Stimulated activated CD8-positive, alpha-beta memory T cell treated with anti-CD3 and anti-CD28 coated beads, Interleukin-15, amount 100 ng/mL, for 4 hours (primary cell): ENCODE data around the gene UST.
"Not testable (repeated sequence)": the region's sequence is repeated elsewhere in the genome, so short reads cannot be mapped to it uniquely, and the experiment has no call there.

Source experiments
- DNase-seq, 2 donors: peaks; one replicate each; pipeline ENCODE4 v3.0.0-alpha.2; 2020; ENCODE audit warnings: low read depth in 2 of 2

UST gene

GRCh38 chr6:148868314-148868713, 121.5 kb downstream of the UST start:
- no peak for DNase-seq

GRCh38 chr6:148868901-148869300, 122.1 kb downstream of the UST start:
- no peak for DNase-seq

GRCh38 chr6:148869585-148869984, 122.8 kb downstream of the UST start:
- no peak for DNase-seq

- no peak for DNase-seq
These were observed 126.3 kb downstream of the UST start for GRCh38 chr6:148873154-148873553.

- DNase-seq: no peak
These were observed 127.0 kb downstream of the UST start for GRCh38 chr6:148873868-148874267.

- no peak for DNase-seq
These were observed 128.0 kb downstream of the UST start for GRCh38 chr6:148874698-148875293.

GRCh38 chr6:148878683-148879082, 131.9 kb downstream of the UST start:
- no peak for DNase-seq

- DNase-seq: not testable (repeated sequence)
These were observed 133.9 kb downstream of the UST start for GRCh38 chr6:148880742-148881141.

- DNase-seq: no peak
These were observed 134.9 kb downstream of the UST start for GRCh38 chr6:148881593-148882311.

GRCh38 chr6:148883270-148883669, 136.4 kb downstream of the UST start:
- no peak for DNase-seq

GRCh38 chr6:148884461-148884860, 137.6 kb downstream of the UST start:
- DNase-seq: no peak

- no peak for DNase-seq
These were observed 138.5 kb downstream of the UST start for GRCh38 chr6:148885136-148885865.

GRCh38 chr6:148885925-148886845, 139.4 kb downstream of the UST start:
- no peak for DNase-seq

- DNase-seq: no peak
These were observed 140.4 kb downstream of the UST start for GRCh38 chr6:148887181-148887580.

- no peak for DNase-seq
These were observed 142.0 kb downstream of the UST start for GRCh38 chr6:148888856-148889255.

- no peak for DNase-seq
These were observed 143.3 kb downstream of the UST start for GRCh38 chr6:148890096-148890495.

GRCh38 chr6:148890652-148891404, 144.0 kb downstream of the UST start:
- no peak for DNase-seq

GRCh38 chr6:148891405-148891783, 144.6 kb downstream of the UST start:
- DNase-seq: no peak

GRCh38 chr6:148892247-148892646, 145.4 kb downstream of the UST start:
- no peak for DNase-seq

- no peak for DNase-seq
These were observed 146.2 kb downstream of the UST start for GRCh38 chr6:148893073-148893472.

- no peak for DNase-seq
These were observed 146.7 kb downstream of the UST start for GRCh38 chr6:148893481-148893880.
